AG04450 (cell line): ENCODE data around the gene PREPL. TPM values are rescaled to one million over a fixed set of nuclear protein-coding genes. Genes with fewer than 3 reads are reported as not detected.

Experiments used
- CTCF ChIA-PET: fragments of 300-600, 350-600 bp; formaldehyde crosslinking; extraction: SDS; loops from one replicate; lab custom pipeline; 2022; ENCODE audit warnings: antibody characterized with exemption, inconsistent platforms; lab: Charles Lee
- POLR2A ChIA-PET: fragments of 350-600 bp; formaldehyde crosslinking; extraction: SDS; loops from one replicate; lab custom pipeline; 2021; ENCODE audit warnings: antibody characterized with exemption, inconsistent platforms; lab: Yijun Ruan, JAX
- DNase-seq: peaks from one replicate; pipeline ENCODE4 v3.0.0-alpha.2; 2011; ENCODE audit warnings: low read depth, low spot score
- H3K27ac ChIP-seq: one replicate; pipeline ENCODE4 v1.5.1; 2012; ENCODE audit warnings: low read depth, low read length, control low read depth
- H3K27me3 ChIP-seq: one replicate; pipeline ENCODE4 v1.6.0; 2012; ENCODE audit warnings: low read length; ENCODE audit not compliant: control insufficient read depth, insufficient read depth
- H3K4me3 ChIP-seq: 2 replicates; pipeline ENCODE4 v1.5.1; 2011; ENCODE audit warnings: mild to moderate bottlenecking, low read depth, low read length, control low read depth
- H3K9me3 ChIP-seq: 2 replicates; pipeline ENCODE4 v1.5.1; 2012; ENCODE audit warnings: low read length; ENCODE audit not compliant: control insufficient read depth, insufficient read depth
- CTCF ChIP-seq: IDR thresholded peaks from 2 replicates; pipeline ENCODE4 v1.5.1; 2011; ENCODE audit warnings: low read depth, low read length, control low read depth, inconsistent platforms
- polyA plus RNA-seq: library from polyadenylated mRNA; depleted of rRNA; stranded (reverse); fragments of >200 nt; gene quantifications from 2 replicates; pipeline ENCODE4 v1.2.3, GENCODE V29; 2011

PREPL gene
- polyA plus RNA-seq, 1 experiment, result 79.6 TPM

GRCh38 chr2:44335806-44336538 lies 25.3 kb downstream of the PREPL start:
- ChIA-PET CTCF (interaction anchor here (1.3 kb wide), 1 partner anchor 292 kb away, joined by 4 read pairs; no protein-coding TSS in a partner anchor), POLR2A (no interaction called here)
- no peak overlapping the region for H3K4me3 ChIP-seq
- TF ChIP-seq CTCF, result no peak
- no peaks in the 10 kb centered on the region for H3K27me3 ChIP-seq
- no peak for DNase-seq
- H3K9me3 ChIP-seq, result no peaks in the 10 kb centered on the region
- no peak overlapping the region for H3K27ac ChIP-seq

- H3K27me3 ChIP-seq, result no peaks in the 10 kb centered on the region
- CTCF ChIA-PET, result no interaction called here
- DNase-seq, result no peak
- no peaks in the 10 kb centered on the region for H3K9me3 ChIP-seq
- no peak for TF ChIP-seq CTCF
- no peak overlapping the region for H3K4me3 ChIP-seq
- POLR2A ChIA-PET, result no interaction called here
- no peak overlapping the region for H3K27ac ChIP-seq
These were observed 27.3 kb downstream of the PREPL start for GRCh38 chr2:44333994-44334393.

GRCh38 chr2:44330801-44331200 lies 30.5 kb downstream of the PREPL start:
- Histone ChIP-seq H3K27me3 (no peaks in the 10 kb centered on the region), H3K27ac (no peak overlapping the region), H3K4me3 (no peak overlapping the region), H3K9me3 (no peaks in the 10 kb centered on the region)
- no peak for DNase-seq
- POLR2A ChIA-PET, result no interaction called here
- CTCF ChIA-PET, result no interaction called here
- TF ChIP-seq CTCF, result no peak

- POLR2A ChIA-PET, result no interaction called here
- Histone ChIP-seq H3K9me3 (no peaks in the 10 kb centered on the region), H3K27ac (no peak overlapping the region), H3K27me3 (no peaks in the 10 kb centered on the region), H3K4me3 (no peak overlapping the region)
- DNase-seq, result no peak
- no peak for TF ChIP-seq CTCF
- CTCF ChIA-PET, result interaction anchor here (1.2 kb wide), 1 partner anchor 14 kb away, joined by 3 read pairs; no protein-coding TSS in a partner anchor
These were observed 32.0 kb downstream of the PREPL start for GRCh38 chr2:44329343-44329742.

GRCh38 chr2:44328750-44329149 lies 32.5 kb downstream of the PREPL start:
- no peak overlapping the region for H3K4me3 ChIP-seq
- POLR2A ChIA-PET, result no interaction called here
- no peaks in the 10 kb centered on the region for H3K27me3 ChIP-seq
- no peak for DNase-seq
- CTCF ChIA-PET, result interaction anchor here (0.7 to 1.2 kb wide), 2 partner anchors 14 to 83 kb away, joined by 3 to 6 read pairs; no protein-coding TSS in a partner anchor
- H3K9me3 ChIP-seq, result no peaks in the 10 kb centered on the region
- no peak overlapping the region for H3K27ac ChIP-seq
- TF ChIP-seq CTCF, result no peak
